Medulla oblongata (tissue), 1 donor: Measurements from ENCODE around the gene LIME1.

Experiments
- DNase-seq: peaks from one replicate; pipeline ENCODE4 v3.0.0-alpha.2; 2015; ENCODE audit errors: extremely low spot score

LIME1 gene

DNA sequence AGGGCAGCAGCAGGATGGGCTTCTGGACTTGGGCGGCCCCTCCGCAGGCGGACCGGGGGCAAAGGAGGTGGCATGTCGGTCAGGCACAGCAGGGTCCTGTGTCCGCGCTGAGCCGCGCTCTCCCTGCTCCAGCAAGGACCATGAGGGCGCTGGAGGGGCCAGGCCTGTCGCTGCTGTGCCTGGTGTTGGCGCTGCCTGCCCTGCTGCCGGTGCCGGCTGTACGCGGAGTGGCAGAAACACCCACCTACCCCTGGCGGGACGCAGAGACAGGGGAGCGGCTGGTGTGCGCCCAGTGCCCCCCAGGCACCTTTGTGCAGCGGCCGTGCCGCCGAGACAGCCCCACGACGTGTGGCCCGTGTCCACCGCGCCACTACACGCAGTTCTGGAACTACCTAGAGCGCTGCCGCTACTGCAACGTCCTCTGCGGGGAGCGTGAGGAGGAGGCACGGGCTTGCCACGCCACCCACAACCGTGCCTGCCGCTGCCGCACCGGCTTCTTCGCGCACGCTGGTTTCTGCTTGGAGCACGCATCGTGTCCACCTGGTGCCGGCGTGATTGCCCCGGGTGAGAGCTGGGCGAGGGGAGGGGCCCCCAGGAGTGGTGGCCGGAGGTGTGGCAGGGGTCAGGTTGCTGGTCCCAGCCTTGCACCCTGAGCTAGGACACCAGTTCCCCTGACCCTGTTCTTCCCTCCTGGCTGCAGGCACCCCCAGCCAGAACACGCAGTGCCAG, 39.7 kb upstream of the LIME1 start, which contains the start of gene TNFRSF6B:
Gene TNFRSF6B, plus strand, starts transcription at position 25 of the 729 bp plus-strand sequence. Its CDS starts 116 bp downstream, at position 141.
- DNase-seq, result no peak

DNA sequence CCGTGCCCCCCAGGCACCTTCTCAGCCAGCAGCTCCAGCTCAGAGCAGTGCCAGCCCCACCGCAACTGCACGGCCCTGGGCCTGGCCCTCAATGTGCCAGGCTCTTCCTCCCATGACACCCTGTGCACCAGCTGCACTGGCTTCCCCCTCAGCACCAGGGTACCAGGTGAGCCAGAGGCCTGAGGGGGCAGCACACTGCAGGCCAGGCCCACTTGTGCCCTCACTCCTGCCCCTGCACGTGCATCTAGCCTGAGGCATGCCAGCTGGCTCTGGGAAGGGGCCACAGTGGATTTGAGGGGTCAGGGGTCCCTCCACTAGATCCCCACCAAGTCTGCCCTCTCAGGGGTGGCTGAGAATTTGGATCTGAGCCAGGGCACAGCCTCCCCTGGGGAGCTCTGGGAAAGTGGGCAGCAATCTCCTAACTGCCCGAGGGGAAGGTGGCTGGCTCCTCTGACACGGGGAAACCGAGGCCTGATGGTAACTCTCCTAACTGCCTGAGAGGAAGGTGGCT, 39.1 kb upstream of the LIME1 start:
- no peak for DNase-seq

DNA sequence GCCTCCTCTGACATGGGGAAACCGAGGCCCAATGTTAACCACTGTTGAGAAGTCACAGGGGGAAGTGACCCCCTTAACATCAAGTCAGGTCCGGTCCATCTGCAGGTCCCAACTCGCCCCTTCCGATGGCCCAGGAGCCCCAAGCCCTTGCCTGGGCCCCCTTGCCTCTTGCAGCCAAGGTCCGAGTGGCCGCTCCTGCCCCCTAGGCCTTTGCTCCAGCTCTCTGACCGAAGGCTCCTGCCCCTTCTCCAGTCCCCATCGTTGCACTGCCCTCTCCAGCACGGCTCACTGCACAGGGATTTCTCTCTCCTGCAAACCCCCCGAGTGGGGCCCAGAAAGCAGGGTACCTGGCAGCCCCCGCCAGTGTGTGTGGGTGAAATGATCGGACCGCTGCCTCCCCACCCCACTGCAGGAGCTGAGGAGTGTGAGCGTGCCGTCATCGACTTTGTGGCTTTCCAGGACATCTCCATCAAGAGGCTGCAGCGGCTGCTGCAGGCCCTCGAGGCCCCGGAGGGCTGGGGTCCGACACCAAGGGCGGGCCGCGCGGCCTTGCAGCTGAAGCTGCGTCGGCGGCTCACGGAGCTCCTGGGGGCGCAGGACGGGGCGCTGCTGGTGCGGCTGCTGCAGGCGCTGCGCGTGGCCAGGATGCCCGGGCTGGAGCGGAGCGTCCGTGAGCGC, 38.5 kb upstream of the LIME1 start:
- DNase-seq, result no peak

DNA sequence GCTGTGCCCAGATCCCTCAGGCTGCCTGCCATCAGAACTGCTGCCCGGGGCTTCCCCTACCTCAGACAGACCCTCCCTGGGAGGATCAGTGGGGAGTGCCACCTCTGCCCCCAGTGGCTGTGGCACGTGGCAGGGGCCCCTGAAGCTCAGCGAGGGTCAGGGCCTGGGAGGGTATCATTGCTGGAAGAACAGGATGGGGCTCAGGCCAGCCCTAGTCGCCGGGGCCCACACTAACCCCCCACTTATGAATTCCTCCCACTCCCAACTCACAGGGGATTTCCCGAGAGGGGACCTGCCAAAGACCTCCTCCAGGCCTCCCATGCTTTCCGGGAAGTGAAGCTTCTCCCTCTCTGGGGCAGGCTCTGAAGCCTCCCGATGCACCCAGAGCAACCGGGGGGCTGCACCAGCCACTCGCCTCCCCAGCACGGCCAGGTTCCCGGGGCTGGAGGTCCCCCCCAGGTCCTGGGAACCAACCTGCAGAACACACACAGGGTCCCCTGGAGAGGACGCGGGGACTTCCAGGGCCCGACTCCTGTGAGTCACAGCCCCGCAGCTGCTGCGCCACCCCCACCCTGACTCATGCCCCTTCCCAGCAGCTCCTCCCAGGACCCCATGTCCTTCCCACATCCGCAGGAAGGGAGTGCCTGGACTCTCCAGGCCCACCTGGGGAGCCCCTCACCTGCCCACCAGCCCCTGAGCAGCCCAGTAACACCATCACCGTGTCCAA, 37.6 kb upstream of the LIME1 start:
- no peak for DNase-seq

DNA sequence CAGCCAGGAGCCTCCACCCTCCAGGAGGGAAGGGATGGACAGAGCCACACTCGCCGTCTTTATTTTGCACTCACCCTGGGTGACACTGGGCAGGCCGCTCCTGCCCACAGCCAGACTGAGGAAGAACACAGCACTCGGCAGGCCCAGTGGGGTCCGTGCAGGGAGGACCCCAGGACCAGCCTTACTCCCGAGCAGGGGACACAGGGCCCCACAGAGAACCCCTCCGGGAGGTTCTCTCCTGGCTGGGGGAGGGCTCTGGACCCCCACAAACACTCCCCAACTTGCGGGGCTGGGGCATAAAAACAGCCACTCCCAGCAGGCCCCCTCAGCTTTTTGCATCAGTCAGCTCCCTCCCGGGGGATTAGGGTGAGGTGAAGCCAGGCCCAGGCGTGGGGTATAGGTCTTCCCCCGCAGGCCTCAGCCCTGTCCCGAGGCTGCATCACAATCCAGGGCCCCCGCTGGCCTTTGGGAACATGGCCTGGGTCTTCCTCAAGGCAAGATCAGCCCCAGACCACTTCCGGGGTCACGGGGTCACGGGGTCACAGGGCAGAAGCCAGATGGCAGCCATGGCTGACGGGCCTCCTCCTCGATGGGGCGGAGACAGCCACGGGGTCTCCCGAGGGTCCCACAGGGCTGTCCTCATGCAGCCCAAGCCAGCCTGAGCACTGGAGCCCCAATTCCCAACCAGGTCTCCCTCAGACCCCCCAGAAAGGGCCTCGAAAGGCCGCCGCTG, 36.8 kb upstream of the LIME1 start:
- DNase-seq, result no peak

DNA sequence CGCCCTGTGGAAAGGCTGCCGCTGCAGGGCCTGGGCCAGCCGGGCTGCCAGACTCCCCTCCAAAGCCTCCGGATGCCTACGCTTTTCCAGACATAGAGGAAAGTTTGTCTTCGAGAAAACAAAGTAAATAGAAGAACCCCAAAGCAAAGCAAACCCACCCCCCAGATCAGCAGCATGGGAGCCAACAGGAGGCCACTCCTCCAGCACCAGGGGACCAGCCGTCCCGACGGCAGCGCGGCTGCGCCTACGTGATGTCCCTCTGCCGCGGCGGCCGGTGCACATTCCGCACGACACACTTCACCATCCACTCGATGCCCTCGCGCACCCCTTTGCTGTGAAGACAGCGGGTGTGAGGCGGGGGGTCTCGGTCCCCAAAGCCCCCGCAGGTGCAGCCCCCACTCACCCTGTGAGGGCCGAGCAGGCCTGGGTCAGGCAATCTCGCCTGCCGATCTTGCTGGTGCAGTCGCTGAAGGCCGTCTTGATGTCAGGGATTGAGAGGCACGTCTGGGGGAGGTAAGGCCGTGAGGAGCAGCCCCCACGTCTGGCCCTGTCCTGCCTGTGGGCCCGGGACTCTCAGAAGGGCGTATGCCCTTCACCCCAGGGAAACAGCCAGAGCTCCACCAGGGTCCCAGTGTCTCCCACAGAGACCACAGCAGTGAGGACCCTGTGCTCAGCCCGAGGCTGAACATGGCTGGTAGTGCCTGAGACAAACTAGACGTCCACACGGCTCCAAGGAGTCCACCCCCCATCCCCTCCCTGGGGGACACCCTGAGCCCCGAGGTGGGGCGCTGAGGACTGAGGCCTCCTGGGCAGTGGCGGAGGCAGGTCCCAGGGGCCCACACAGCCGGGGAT, 36.0 kb upstream of the LIME1 start:
- no peak for DNase-seq

DNA sequence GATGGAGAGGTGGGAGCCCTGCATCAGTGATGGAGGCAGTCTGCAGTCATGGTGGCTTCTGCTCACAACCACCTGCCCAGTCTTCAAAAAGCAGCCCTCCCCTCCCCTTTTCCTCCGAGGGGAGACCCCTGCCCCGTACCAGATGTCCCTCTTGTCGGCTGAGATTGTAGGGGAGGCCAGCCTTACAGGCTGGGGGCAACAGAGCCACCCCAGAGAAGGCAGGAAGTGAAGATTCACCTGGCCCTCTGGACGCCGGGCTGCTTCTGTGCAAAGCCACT, 35.5 kb upstream of the LIME1 start:
- DNase-seq, result no peak

DNA sequence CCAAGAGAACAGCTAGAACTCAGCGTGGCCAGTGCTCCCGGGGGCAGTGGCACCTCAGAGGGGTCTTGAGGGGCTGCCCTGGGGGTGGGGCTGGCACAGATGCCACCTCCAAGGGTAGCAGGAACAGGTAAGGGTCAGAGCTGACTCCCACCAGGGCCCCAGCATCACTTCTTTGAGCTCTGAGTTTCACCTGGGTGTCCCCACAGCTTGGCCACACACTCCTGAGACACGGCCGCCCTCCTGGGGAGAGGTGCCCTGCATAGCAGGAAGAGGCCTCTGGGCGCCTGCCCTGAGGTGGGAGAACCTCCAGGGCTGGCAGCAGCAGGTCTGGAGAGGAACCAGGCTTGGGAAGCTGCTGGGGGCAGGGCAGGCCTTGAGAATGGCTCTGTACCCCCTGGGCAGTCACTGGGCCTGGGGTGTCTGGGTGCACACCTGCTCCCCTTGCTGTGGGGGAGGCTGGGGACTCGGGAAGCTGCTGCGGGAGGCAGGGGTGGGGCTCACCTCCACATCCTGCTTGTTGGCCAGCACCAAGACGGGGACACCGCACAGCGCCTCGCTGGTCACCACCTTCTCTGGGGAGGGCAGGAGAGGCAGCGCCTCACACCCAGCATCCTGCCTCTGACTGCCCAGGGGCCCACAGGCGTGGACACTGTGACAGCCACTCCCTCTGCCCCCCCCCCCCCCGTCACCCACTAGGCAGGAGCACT, 35.0 kb upstream of the LIME1 start:
- DNase-seq, result no peak

DNA sequence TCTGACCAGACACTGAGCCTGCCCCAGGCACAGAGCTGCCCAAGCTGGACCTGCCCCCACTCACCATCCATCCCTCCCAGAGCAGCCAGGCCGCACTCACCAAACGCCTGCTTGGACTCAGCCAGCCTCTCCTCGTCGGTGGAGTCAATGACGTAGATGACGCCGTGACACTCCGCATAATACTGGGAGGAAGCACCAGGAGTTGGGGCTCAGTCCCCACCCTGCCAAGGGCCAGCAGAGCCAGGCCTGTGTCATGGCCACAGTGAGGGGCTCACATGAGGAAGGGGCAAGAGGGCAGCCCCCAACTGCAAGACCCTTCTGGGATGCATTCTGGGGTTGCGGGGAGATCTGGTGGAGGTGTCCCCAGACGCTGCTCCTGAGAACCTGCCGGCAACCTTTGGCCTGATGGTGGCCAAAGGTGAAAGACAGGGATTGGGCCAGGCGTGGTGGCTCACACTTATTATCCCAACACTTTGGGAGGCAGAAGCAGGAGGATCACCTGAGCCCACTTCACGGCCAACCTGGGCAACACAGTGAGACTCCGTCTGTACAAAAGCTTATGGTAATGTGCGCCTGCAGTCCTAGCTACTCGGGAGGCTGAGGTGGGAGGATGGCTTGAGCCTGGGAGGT, 34.3 kb upstream of the LIME1 start:
- no peak for DNase-seq

DNA sequence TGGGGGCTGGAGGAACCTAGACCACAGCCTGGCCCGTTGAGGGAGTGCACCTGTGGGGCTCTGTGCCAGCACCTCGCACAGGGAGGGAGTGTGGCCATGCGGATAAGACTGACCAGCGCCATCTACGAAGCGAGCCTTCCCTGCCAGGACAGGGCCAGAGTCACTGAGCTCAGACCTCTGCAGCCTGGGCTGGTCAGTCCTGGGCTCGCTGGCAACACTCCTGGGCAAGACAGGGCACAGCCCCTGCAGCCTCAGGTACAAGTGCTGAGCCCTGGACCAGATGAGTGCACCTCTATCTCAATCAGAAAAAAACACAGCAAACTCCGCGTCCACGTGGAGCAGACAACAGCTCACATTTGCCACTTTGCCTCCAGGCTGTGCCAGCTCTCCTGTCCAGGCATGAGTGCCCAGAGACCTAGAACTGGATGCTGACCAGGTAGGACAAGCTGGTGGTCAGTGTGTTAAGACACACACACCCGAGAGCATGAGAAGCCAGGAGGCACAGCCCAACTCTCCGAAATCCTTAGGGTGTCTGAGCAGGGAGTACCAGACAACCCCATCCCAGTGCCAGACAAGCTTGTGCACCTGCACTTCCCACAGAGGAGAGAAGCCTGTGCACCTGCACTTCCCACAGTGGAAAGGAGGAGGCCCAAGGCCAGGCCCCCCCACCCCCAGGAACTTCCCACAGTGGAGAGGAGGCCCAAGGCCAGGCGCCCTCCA, 33.6 kb upstream of the LIME1 start:
- DNase-seq, result no peak

DNA sequence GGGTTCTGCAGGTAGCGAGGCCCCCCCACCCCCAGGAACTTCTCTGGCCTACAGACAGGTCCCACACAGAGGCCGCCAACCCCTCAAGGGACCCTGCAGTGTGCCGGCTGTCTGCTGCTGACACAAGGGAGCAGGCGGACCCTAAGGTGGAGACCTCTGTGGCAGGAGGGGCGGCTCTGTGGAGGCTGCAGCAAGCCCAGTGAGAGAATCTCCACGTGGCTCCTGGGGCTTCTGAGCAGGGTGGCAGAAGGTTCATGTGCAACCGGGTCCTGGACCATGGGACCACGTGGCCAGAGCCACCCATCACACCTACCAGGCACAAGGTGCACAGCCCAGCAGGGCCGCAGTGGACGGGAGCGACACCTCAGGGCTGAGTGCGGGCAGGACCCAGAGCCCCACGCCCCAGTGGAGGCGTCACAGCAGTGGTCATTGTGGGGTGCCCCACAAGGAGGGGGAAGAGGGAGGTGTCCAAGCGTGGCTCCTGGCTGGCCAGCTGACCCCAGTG, 32.9 kb upstream of the LIME1 start:
- DNase-seq, result no peak

DNA sequence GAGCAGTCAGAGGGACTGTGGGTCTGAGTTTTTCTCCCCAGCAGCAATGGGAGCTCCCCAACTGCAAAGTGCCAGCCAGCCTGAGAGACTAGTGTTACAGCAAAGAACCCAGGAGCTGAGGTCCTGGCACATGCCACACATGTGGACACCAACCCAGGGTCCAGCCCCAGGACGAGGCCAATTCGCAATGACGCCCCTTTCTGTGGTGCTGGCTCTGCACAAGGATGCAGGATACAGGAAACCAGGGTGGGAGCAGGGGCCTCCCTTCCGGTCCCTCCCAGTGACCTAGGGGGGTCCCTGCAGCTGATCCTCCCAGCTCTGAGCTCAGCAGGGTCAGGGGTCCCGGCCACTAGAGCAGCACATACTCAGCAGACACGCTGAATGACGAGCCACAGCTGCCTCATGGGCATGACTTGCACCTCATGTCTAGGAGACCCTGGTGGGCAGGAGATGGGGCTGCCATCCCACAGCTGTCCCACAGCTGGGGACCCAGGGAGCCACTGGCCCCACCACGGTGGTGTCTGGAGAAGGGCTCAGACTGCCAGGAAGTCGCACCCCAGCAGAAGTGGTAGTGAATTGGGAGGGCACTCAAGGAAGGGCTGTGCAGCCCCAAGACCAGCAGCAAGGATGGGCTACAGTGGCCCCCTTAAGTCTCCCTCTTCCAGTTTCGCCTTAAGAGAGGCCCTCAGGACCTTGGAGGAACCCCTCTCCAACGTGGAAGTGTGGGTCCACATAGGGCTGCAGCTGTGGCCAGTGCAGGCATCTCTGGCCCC, 32.3 kb upstream of the LIME1 start:
- no peak for DNase-seq

DNA sequence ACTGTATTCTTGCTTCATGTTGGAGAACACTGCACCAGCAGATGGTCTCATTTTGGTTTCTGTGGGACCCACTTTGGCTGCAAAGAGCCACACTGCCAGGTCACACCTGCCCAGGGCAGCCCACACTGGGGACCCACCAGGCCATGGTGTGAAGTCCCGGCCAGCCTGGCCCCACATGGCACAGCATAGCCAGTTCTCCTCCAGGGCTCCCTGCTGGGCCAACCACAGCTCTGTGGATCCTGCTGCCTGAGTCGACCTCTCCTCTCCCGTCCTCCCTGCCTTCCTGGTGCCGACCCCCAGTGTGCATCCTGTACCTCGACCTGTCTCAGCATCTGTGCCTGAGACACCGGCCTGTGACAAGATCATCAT, 31.7 kb upstream of the LIME1 start:
- DNase-seq, result no peak

DNA sequence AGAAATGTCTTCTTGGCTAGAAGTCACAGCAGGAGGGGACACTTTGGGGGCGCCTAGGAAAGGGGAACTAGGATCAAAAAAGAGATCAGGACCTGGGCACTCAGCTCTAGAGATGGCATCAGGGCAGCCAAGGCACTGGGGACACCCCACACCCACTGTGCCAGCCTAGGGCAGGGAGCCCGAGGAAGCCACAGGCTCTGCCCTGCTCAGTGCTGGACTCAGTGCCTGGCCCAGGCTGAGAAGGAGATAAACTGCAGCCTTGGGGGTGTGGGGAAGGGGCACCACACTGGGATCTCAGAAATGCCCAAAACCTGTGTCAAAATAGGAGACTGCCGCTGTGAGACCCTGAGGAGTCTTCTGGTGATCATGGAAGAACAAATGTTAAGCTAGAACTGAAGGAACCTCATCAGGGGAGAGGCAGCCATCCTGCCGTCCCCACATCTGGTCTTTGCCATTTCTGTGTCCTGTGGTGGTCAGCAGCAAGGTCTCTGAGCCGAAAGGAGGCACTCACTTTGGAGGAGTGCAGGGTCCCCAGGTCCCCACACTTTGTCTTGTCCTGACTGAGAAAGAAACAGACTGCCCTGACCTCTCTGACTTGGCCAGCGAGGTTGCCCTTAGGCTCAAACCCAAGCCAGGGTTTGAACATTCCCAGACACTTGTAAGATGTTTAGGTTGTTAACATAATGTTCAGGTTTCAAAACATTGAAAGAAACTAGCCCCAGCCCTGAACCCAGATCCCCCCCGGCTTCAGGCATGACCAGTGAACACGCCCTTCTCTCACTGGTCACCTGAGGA, 31.0 kb upstream of the LIME1 start:
- no peak for DNase-seq

DNA sequence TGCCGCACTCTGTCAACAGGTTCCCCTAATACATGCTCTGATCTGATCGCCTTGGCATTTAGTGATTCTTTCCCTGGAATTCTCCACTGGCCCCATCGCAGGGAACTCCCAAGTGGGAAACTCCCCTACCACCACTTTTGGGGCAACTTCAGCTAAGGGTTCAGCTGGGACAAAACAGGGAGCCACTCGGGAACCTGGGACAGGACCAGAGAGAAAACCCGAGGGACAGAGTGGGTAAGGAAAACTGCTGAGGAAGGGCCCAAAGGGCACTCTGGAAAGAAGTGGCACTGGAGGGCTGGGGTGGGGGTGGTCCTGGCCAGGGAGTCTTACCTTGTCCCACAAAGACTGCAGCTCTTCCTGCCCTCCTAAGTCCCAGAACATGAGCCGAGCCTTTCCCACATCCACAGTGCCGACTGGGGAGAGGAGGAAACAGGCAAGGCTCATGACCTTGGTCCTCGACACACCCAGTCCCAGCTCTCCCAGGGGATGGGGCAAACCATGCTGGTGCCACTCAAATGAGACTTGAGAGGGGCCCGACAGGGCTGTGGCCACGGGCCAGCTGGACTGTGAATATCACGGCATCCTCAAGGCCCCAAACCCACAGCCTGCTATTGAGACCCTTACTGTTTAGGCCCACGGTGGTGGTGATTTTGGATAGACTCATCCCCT, 30.3 kb upstream of the LIME1 start:
- DNase-seq, result no peak

DNA sequence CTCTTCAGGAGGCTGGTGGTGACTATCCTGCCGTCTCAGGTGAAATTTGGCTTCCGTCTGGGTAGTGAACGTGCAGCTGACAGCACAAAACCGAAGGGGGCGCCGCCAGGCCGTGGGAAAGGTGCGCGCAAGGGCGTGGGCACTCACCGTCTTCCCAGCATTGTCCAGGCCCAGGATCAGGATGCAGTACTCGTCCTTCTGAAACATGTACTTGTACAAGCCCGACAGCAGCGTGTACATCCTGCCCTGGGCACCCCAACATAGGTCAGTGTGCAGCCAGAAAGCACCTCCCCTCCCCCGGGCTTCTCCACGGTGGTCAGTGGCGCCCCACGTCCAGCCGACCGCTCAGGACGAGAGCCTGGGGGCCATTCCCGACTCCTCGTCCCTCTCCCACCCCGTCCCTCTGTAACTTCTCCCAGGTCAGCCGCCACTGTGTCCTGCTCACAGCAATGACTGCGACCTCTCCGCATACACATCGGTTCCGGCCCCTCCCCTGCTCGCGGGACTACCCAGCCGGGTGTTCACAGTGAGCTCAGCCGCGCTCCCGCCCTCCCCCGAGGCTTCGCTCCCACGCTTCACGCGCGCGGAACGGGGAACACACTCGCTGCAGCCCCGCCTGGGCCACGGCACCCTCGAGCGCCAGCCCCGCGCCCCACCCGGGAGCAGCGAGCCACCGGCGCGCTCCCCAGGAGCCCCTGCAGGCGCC, 29.5 kb upstream of the LIME1 start:
- DNase-seq, result no peak
